C4-2B (cell line): ENCODE results near the gene BCL2L1.

ENCODE experiments used
- H3K27ac ChIP-seq: fragments of 450-650 bp; 2 replicates; pipeline ENCODE4 v1.5.1; 2017
- ZFX ChIP-seq: fragments of 450-650 bp; IDR thresholded peaks from 2 replicates; pipeline ENCODE4 v1.6.1; 2017
- TF ChIP-seq, protein P1 (sequence below): fragments of 450-650 bp; conservative IDR thresholded peaks from 2 replicates; pipeline ENCODE4 v1.5.1; 2017; ENCODE audit warnings: mild to moderate bottlenecking

The BCL2L1 gene

GRCh38 chr20:31746068-31746878 lies 23.6 kb upstream of the BCL2L1 start:
- H3K27ac ChIP-seq: no peak overlapping the region

GRCh38 chr20:31740656-31741323 lies 18.1 kb upstream of the BCL2L1 start:
- TF ChIP-seq ZFX: no peak
- TF ChIP-seq, protein P1, sequence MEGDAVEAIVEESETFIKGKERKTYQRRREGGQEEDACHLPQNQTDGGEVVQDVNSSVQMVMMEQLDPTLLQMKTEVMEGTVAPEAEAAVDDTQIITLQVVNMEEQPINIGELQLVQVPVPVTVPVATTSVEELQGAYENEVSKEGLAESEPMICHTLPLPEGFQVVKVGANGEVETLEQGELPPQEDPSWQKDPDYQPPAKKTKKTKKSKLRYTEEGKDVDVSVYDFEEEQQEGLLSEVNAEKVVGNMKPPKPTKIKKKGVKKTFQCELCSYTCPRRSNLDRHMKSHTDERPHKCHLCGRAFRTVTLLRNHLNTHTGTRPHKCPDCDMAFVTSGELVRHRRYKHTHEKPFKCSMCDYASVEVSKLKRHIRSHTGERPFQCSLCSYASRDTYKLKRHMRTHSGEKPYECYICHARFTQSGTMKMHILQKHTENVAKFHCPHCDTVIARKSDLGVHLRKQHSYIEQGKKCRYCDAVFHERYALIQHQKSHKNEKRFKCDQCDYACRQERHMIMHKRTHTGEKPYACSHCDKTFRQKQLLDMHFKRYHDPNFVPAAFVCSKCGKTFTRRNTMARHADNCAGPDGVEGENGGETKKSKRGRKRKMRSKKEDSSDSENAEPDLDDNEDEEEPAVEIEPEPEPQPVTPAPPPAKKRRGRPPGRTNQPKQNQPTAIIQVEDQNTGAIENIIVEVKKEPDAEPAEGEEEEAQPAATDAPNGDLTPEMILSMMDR: no peak
- H3K27ac ChIP-seq: no peak overlapping the region; the same call in 1 of the 2 replicates

More at GRCh38 chr20:31746068-31746878, 23.6 kb upstream of the BCL2L1 start:
- TF ChIP-seq, protein P1: no peak
- TF ChIP-seq ZFX: no peak

DNA sequence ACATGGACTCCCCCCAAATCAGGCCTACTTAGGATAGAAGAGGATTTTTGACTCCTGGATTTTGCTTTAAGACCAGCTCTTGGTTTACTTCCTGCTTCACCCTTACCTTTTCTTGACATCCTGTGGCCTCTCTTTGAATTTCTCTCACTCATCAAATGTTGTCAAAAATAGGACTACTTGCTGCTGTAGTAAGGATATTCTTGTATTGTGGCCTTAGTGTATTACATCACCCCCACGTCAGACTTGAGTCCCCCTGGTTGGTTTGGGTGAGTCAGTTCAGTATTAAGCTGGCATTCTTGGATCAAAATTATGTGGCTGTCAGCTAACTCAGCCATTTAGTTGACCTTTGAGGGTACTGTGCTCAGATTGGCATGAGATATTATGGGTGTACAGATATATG lies 17.5 kb upstream of the BCL2L1 start:
- no peak overlapping the region; the same call in 1 of the 2 replicates for H3K27ac ChIP-seq
- no peak for TF ChIP-seq ZFX
- TF ChIP-seq, protein P1: no peak

GRCh38 chr20:31739550-31739977 lies 16.9 kb upstream of the BCL2L1 start:
- H3K27ac ChIP-seq: peak overlapping the region; percentile 95
- 0 out of 2 replicates have a peak, but pooled peaks have one; percentile 31 for TF ChIP-seq ZFX
- TF ChIP-seq, protein P1: no peak; the same call in 1 of the 2 replicates

GRCh38 chr20:31738729-31739549 lies 16.3 kb upstream of the BCL2L1 start, which contains the start of gene TPX2:
TPX2 (plus strand) TSS chr20:31739290; CDS start chr20:31757477, 18,187 bp downstream.
- TF ChIP-seq ZFX: peak; percentile 70; the same call in 1 of the 2 replicates
- TF ChIP-seq, protein P1: no peak; the same call in 1 of the 2 replicates
- peak within 1 kb of the TSS; percentile 95 for H3K27ac ChIP-seq

DNA sequence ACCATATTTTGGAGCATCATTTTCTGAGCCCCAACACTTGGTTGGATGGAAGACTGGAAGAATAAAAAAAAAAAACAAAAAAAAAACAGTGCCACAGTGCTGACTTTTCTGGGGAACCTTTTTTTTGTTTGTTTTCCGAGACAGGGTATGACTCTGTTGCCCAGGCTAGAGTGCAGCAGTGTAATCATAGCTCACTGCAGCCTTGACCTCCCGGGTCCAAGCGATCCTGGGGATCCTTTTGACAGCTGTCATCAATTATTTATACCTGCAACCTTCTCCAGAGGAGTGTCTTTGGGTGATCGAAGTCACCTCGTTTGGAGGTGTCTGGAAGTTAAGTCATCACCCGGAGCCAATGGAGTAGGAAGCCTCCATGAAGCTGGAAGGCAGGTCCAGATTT lies 8.7 kb upstream of the BCL2L1 start:
- H3K27ac ChIP-seq: no peak overlapping the region
- TF ChIP-seq, protein P1: no peak
- no peak for TF ChIP-seq ZFX
